ENCODE measurements around the gene XPR1.

XPR1 gene

GRCh38 chr1:180919183-180919700 is 287.4 kb downstream of the XPR1 start:
- no peak for DNase-seq

DNA sequence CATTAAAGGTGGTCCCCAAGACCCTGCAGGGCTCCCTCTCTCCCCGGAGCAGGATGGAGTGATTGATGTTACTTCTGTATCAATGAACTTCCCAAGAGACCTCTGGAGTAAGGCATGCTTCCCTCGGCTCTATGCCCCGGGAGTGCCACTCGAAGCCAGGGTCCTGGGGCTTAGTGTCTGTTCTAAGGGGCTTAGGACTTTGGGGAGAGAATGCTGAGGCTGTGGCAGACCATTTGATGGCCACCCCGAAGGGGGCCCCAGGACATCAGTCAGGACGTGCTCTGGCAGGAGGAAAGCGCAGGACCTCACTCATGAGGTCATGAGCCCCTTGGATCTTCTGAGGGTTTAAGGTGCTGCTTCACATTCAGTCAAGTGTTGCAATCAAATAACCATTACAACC is 288.4 kb downstream of the XPR1 start:
- DNase-seq, result no peak

GRCh38 chr1:180920702-180921101 is 288.9 kb downstream of the XPR1 start:
- DNase-seq, result no peak

GRCh38 chr1:180921386-180921785 is 289.6 kb downstream of the XPR1 start:
- no peak for DNase-seq

DNA sequence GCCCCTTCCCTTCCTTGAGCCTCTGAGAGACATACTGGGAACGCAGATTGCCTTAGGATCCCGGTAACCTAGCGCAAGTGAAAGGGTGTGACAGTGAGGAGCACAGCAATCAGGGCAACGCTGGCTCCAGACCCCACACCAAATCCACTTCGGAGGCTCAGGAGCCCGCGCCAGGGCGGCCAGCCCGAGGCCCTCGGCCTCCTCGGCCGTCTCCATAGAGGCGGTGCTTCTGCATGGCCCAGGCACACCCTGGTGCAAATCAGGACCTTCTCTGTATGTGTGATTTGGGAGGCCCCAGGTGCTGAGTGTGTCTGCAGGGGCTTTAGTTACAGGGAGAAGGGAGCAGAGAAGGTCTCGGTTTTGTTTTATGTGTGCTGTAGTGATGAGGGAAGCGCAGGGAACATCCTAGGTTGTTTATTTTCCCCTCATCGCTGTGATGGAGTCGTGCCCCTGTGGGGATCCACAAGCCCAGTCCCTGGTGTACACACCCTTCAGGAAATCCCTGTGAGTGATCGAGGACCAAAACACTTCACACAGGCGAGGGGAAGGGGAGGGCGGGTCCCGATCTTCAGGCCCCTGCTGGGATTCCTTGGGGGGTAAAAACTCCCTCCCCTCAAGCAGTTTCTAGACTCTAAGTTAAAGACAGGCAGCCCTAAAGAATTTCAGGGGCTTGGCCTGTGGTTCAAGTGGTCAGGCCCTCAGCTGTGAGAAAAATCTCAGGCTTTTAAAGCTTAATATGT is 290.2 kb downstream of the XPR1 start:
- no peak for DNase-seq

- no peak for DNase-seq
These were observed 290.8 kb downstream of the XPR1 start for GRCh38 chr1:180922631-180923015.

DNA sequence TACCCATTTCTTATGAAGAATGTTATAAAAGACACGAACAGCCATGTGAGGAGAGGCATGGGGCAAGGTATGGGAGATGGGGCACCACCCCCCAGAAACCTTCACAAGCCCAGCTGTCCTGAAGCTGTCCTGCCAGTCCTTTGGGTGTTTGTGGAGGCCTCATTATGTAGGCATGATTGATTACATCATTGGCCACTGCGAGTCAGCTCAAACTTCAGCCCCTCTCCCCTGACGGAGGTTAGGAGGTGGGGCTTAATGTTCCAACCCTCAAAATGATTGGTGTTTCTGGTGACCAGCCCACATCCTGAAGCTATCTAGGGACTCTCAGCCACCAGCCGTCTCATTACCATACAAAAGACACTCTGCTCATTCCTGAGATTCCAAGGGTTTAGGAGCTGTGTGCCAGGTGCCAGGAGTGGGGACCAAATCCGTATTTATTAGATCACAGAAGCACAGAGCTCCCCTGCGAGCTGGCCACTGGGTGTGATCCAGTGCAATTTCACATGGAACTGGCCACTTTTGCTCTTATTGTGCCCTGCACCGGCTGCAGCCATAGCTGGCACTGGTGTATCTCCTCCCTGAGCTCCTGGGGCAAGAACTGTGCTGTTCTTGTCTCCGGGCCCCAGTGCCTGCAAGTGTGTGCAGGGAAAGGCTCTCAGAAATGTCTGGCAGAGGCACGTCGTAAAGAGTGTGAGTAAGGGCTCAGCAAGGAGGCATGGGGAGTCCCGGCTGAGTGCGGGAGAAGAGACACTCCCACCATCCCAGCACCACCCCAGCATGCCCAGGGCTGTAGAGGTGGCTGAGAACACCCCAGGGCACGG is 291.4 kb downstream of the XPR1 start:
- DNase-seq, result no peak

- DNase-seq, result no peak
These were observed 292.1 kb downstream of the XPR1 start for GRCh38 chr1:180923887-180924286.

DNA sequence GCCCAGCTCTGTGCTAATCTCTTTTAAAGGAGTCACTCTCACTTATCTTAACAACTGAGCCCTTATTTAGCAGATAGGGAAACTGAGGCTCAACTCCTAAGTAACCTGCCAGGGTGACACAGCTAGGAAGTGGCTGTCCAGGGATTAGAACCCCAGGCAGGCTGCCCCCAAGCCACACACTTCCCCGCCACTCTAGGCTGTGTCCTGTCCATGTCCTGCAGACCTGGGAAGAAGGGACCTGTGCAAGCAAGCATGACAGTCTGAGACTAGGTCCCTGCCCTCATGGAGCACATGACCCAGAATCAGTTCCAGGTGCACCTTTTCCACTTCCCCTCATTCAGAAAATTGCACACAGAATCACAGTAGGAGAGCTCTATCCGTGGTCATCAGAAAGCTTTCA is 293.1 kb downstream of the XPR1 start:
- no peak for DNase-seq

- DNase-seq, result no peak
These were observed 293.7 kb downstream of the XPR1 start for GRCh38 chr1:180925471-180926051.

- no peak for DNase-seq
These were observed 294.6 kb downstream of the XPR1 start for GRCh38 chr1:180926164-180926981.

- no peak for DNase-seq
These were observed 295.5 kb downstream of the XPR1 start for GRCh38 chr1:180927348-180927747.

DNA sequence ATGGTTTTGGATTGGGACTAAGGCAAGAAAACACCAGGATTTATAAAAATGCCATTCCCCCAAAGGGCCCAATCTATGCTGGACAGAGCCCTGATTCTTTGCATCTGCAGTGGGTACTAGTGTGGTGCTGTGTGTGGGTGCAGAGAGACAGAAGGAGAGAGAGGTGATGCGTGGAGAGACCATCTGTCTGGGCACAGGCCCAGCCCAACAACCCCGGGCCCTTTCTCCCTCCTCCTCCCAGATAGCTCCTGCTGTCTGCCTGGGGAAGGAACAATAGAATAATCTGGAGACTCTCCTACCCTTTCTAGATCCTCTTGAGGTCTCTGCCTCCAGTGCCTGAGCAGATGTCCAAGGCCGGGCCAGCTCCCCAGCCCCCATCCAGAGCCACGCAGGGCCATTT is 296.0 kb downstream of the XPR1 start:
- DNase-seq, result no peak

DNA sequence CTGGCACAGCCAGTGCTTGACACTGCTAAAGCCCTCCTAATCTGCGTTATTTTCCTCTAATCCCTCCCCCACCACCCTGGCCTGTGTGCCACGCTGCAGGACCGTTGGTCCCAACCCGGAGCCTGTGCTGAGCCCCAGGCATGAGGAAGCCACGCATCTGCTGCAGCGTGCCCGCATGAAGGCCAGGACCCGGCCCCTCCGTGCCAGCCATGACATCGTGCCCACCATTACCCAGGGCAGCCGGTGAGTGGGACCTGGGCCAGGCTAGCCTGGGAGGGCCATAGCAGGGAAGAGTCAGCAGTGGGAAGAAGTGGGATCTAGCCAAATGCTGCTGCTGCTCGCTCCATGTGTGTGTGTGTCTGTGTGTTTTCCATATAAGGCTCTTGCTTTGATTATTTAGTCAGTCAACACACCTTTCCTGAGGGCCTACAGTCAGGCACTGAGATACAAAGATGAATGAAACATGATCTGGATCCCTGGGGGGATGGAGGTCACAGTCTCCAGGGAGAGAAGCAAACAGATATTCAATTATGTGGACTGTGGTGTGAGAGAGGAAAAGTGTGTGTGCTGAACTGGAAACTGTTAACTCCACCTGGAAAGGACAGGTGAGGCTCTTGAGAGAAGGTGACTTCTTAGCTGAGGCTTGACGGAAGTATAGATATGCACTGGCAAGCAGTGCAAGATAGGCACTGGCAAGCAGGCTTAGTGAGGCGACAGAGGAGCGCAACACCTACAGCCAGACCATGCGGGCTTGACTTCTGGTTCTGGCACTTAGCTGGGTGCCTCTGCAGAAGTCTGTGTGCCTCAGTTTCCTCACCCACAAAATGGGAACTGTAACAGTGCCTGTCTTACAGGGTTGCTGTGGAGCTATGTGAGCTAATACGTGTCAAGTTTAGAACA is 296.8 kb downstream of the XPR1 start:
- DNase-seq, result no peak

GRCh38 chr1:180929389-180929788 is 297.6 kb downstream of the XPR1 start:
- no peak for DNase-seq

- no peak for DNase-seq
These were observed 298.9 kb downstream of the XPR1 start for GRCh38 chr1:180930687-180931086.

DNA sequence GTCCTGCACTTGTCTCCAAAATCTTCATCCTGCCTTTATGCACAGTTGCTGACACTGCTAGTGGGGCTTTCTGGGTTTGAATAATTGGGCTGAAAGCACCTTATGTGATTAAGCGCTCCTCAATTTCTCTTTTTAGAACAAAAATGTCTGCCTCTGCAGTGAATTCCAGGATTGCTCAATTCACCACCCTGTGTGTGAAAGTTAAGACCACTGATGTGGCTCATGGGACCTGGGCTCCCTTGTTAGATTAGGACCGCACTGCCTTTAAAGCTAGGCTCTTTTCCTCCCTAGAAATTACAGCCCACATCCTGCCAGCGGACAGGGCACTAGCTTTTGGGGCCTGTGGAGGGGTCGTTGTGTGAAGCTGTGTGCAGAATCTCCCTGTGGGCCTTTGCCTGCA is 299.7 kb downstream of the XPR1 start:
- no peak for DNase-seq

DNA sequence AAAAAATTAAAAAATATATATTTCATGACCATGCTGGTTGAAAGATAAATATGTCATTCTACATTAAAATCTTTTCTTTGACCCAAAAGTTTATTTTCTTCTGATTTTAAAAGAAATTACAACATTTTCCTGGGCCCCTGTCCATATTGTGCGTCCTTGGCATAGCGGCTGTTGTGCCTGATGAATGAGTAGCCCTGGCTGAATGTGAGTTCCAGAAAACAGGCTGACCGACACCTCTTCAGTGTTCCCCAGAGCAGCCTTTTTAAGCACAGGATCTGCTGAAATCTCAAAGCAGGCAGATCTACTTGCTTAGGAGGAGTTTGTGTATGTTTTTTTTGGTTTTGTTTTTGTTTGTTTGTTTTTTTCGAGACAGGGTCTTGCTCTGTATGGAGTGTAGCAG is 300.6 kb downstream of the XPR1 start:
- DNase-seq, result no peak

- no peak for DNase-seq
These were observed 301.3 kb downstream of the XPR1 start for GRCh38 chr1:180933141-180933540.

- no peak for DNase-seq
These were observed 302.7 kb downstream of the XPR1 start for GRCh38 chr1:180934563-180934962.

- DNase-seq, result no peak
These were observed 303.7 kb downstream of the XPR1 start for GRCh38 chr1:180935326-180936109.

Data from CD4-positive, alpha-beta T cell treated with Interleukin-4 for 4 hours (primary cell).